Trophoblast cell (in vitro differentiated cells and primary cell): ENCODE results near the gene ABCA13.

Experiments used
- DNase-seq, 2 donors: peaks; one replicate each; pipeline ENCODE4 v3.0.0-alpha.2; 2016
- H2AFZ ChIP-seq: 2 replicates; pipeline ENCODE4 v1.6.1; 2013; ENCODE audit warnings: low read length, moderate library complexity, mild to moderate bottlenecking; ENCODE audit not compliant: insufficient read depth, poor library complexity
- H2AK5ac ChIP-seq: 2 replicates; pipeline ENCODE4 v1.6.1; 2013; ENCODE audit warnings: mild to moderate bottlenecking, low read length
- H2BK120ac ChIP-seq: 2 replicates; pipeline ENCODE4 v1.6.1; 2013; ENCODE audit warnings: low read length, mild to moderate bottlenecking, moderate library complexity; ENCODE audit not compliant: insufficient read depth, poor library complexity
- H2BK12ac ChIP-seq: 2 replicates; pipeline ENCODE4 v1.6.1; 2013; ENCODE audit warnings: mild to moderate bottlenecking, low read length, moderate library complexity
- H2BK5ac ChIP-seq: 2 replicates; pipeline ENCODE4 v1.6.1; 2013; ENCODE audit warnings: low read length, low read depth, moderate library complexity, mild to moderate bottlenecking; ENCODE audit not compliant: poor library complexity
- H3K14ac ChIP-seq: 2 replicates; pipeline ENCODE4 v1.6.1; 2013; ENCODE audit warnings: mild to moderate bottlenecking, low read length
- H3K18ac ChIP-seq: 2 replicates; pipeline ENCODE4 v1.6.1; 2013; ENCODE audit warnings: mild to moderate bottlenecking, low read length
- H3K23ac ChIP-seq: 2 replicates; pipeline ENCODE4 v1.6.1; 2013; ENCODE audit warnings: low read length
- H3K27ac ChIP-seq: 2 replicates; pipeline ENCODE4 v1.5.1; 2013; ENCODE audit warnings: low read depth, mild to moderate bottlenecking, inconsistent platforms, low read length, moderate library complexity
- H3K27me3 ChIP-seq: 2 replicates; pipeline ENCODE4 v1.6.1; 2013; ENCODE audit warnings: inconsistent platforms, mild to moderate bottlenecking, low read length, moderate library complexity; ENCODE audit not compliant: insufficient read depth
- H3K36me3 ChIP-seq, 2 experiments: 1 replicate in 1 of 2; 2 replicates in 1 of 2; pipeline ENCODE4 v1.6.1; 2013; ENCODE audit warnings: low read length in 2 of 2, mild to moderate bottlenecking in 2 of 2, moderate library complexity in 1 of 2; ENCODE audit not compliant: insufficient read depth in 2 of 2, control insufficient read depth in 1 of 2
- H3K4ac ChIP-seq: 2 replicates; pipeline ENCODE4 v1.6.1; 2013; ENCODE audit warnings: low read depth, mild to moderate bottlenecking, low read length, moderate library complexity
- H3K4me1 ChIP-seq, 2 experiments: 1 replicate in 1 of 2; 2 replicates in 1 of 2; pipeline ENCODE4 v1.6.1; 2013; ENCODE audit warnings: low read length in 2 of 2, mild to moderate bottlenecking in 2 of 2, moderate library complexity in 1 of 2; ENCODE audit not compliant: insufficient read depth in 2 of 2, control insufficient read depth in 1 of 2
- H3K4me2 ChIP-seq: 2 replicates; pipeline ENCODE4 v1.6.1; 2013; ENCODE audit warnings: inconsistent platforms, mild to moderate bottlenecking, low read length, moderate library complexity
- H3K4me3 ChIP-seq: 2 replicates; pipeline ENCODE4 v1.5.1; 2013; ENCODE audit warnings: mild to moderate bottlenecking, low read depth, low read length, inconsistent platforms
- H3K79me1 ChIP-seq: one replicate; pipeline ENCODE4 v1.6.1; 2013; ENCODE audit warnings: low read length
- H3K79me2 ChIP-seq: 2 replicates; pipeline ENCODE4 v1.6.1; 2013; ENCODE audit warnings: low read length, mild to moderate bottlenecking; ENCODE audit not compliant: control insufficient read depth, insufficient read depth, poor library complexity
- H3K9ac ChIP-seq: 2 replicates; pipeline ENCODE4 v1.6.1; 2013; ENCODE audit warnings: mild to moderate bottlenecking, low read length
- H3K9me3 ChIP-seq: 2 replicates; pipeline ENCODE4 v1.6.1; 2013; ENCODE audit warnings: low read depth, mild to moderate bottlenecking, control low read depth, inconsistent platforms, low read length; ENCODE audit not compliant: insufficient read depth
- H4K12ac ChIP-seq: 2 replicates; pipeline ENCODE4 v1.6.1; 2013; ENCODE audit warnings: low read depth, mild to moderate bottlenecking, low read length, moderate library complexity
- H4K8ac ChIP-seq: 2 replicates; pipeline ENCODE4 v1.6.1; 2013; ENCODE audit warnings: low read depth, mild to moderate bottlenecking, low read length, moderate library complexity
- H4K91ac ChIP-seq: one replicate; pipeline ENCODE4 v1.6.1; 2013; ENCODE audit warnings: low read depth, mild to moderate bottlenecking, low read length, moderate library complexity
- WGBS: extraction: QIAGEN DNeasy Blood & Tissue Kit; methylation state at CpG from one replicate; pipeline ENCODE4 v1.1.7; 2013; ENCODE audit warnings: missing lambda C conversion rate; ENCODE audit not compliant: insufficient read length, insufficient coverage; ENCODE audit errors: extremely low coverage; 5-methylcytosine and 5-hydroxymethylcytosine counted together

ABCA13 gene

GRCh38 chr7:48587475-48587874, 416.2 kb downstream of the ABCA13 start:
- no peak overlapping the region for H3K4me2 ChIP-seq
- H2AK5ac ChIP-seq = no peak overlapping the region
- H3K4me3 ChIP-seq = no peak overlapping the region
- H2BK5ac ChIP-seq = no peak overlapping the region
- H3K79me1 ChIP-seq = no peaks in the 10 kb centered on the region
- DNase-seq = no peak
- H3K36me3 ChIP-seq = no peaks in the 10 kb centered on the region
- H2AFZ ChIP-seq = no peak overlapping the region
- H4K91ac ChIP-seq = no peak overlapping the region
- no peaks in the 10 kb centered on the region for H3K79me2 ChIP-seq
- H3K4ac ChIP-seq = no peak overlapping the region
- H2BK120ac ChIP-seq = no peak overlapping the region
- H4K12ac ChIP-seq = no peak overlapping the region
- no peak overlapping the region for H3K14ac ChIP-seq
- no peaks in the 10 kb centered on the region for H3K4me1 ChIP-seq
- H2BK12ac ChIP-seq = no peak overlapping the region
- no peak overlapping the region for H3K23ac ChIP-seq
- H3K18ac ChIP-seq = no peak overlapping the region
- no peaks in the 10 kb centered on the region for H3K27me3 ChIP-seq
- no peaks in the 10 kb centered on the region for H3K9me3 ChIP-seq
- H3K9ac ChIP-seq = no peak overlapping the region
- no peak overlapping the region for H4K8ac ChIP-seq
- H3K27ac ChIP-seq = no peak overlapping the region

DNA sequence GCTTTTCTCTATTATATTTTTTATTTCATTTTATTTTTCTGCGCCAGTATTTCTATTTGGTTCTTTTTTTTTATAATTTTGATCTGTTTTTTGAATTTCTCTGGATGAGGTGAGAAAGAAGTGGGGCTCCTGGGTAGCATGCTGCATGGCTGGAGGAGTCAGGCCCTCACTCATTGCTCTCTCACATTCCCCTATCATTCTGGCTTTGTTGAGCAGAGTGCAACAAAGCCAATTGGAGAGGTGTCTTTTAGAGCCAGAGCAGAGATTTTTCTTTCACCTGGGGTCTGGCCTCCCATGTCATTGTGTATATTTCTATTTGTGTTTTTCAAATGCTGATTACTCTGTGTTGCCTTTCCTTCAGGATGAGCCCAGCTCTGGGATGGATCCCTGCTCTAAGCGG, 423.1 kb downstream of the ABCA13 start:
- Histone ChIP-seq H3K4me1 (no peaks in the 10 kb centered on the region), H3K79me1 (no peaks in the 10 kb centered on the region), H2AFZ (no peak overlapping the region), H2BK5ac (no peak overlapping the region), H3K23ac (no peak overlapping the region), H3K4ac (no peak overlapping the region), H2AK5ac (no peak overlapping the region), H4K91ac (no peak overlapping the region), H4K8ac (no peak overlapping the region), H3K4me3 (no peak overlapping the region), H3K4me2 (no peak overlapping the region), H3K18ac (no peak overlapping the region), H3K27ac (no peak overlapping the region), H3K27me3 (no peaks in the 10 kb centered on the region), H3K36me3 (no peaks in the 10 kb centered on the region), H4K12ac (no peak overlapping the region), H3K9me3 (peaks cover 2% of the 10 kb centered on the region), H2BK12ac (no peak overlapping the region), H3K79me2 (no peaks in the 10 kb centered on the region), H3K9ac (no peak overlapping the region), H2BK120ac (no peak overlapping the region), H3K14ac (no peak overlapping the region)
- no CpG with 5 or more reads among the region's 2 CpGs for WGBS
- DNase-seq = no peak

GRCh38 chr7:48595756-48596155, 424.5 kb downstream of the ABCA13 start:
- Histone ChIP-seq H2BK12ac (no peak overlapping the region), H3K79me2 (no peaks in the 10 kb centered on the region), H3K27ac (no peak overlapping the region), H3K14ac (no peak overlapping the region), H3K23ac (no peak overlapping the region), H4K91ac (no peak overlapping the region), H2BK120ac (no peak overlapping the region), H3K4ac (no peak overlapping the region), H3K4me1 (no peaks in the 10 kb centered on the region), H2AFZ (no peak overlapping the region), H2BK5ac (no peak overlapping the region), H3K4me2 (no peak overlapping the region), H3K18ac (no peak overlapping the region), H3K4me3 (no peak overlapping the region), H3K36me3 (no peaks in the 10 kb centered on the region), H3K9ac (no peak overlapping the region), H3K27me3 (no peaks in the 10 kb centered on the region), H3K9me3 (peaks cover 2% of the 10 kb centered on the region), H3K79me1 (no peaks in the 10 kb centered on the region), H4K12ac (no peak overlapping the region), H2AK5ac (no peak overlapping the region), H4K8ac (no peak overlapping the region)
- no peak for DNase-seq
- WGBS = no CpG with 5 or more reads among the region's 5 CpGs

DNA sequence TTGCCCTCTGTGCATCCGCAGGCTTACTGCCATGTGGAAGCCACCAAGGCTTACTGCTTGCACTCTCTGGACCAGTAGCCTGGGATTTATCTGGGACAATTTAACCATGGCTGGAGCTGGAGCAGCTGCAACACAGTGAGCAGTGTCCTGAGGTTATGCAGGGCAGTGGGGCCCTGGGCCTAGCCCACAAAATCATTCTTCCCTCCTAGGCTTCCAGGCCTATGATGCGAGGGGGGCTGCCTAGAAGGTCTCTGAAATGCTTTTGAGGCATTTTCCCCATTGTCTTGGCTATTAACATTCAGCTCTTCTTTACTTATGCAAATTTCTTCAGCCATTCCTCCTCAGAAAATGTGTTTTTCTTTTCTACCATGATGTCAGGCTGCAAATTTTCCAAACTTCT, 439.4 kb downstream of the ABCA13 start:
- H4K91ac ChIP-seq = no peak overlapping the region
- no peak overlapping the region for H3K4me2 ChIP-seq
- H3K79me1 ChIP-seq = no peaks in the 10 kb centered on the region
- no peak overlapping the region for H3K4me3 ChIP-seq
- no peak overlapping the region for H3K14ac ChIP-seq
- no peak overlapping the region for H2BK5ac ChIP-seq
- H3K79me2 ChIP-seq = no peaks in the 10 kb centered on the region
- no peak overlapping the region for H3K18ac ChIP-seq
- H3K23ac ChIP-seq = no peak overlapping the region
- no peak for DNase-seq
- H3K27ac ChIP-seq = no peak overlapping the region
- H2AFZ ChIP-seq = no peak overlapping the region
- no peak overlapping the region for H4K8ac ChIP-seq
- WGBS = no CpG with 5 or more reads among the region's 2 CpGs
- H2BK12ac ChIP-seq = no peak overlapping the region
- H3K4me1 ChIP-seq = no peaks in the 10 kb centered on the region
- no peak overlapping the region for H4K12ac ChIP-seq
- H3K9me3 ChIP-seq = no peaks in the 10 kb centered on the region
- H3K27me3 ChIP-seq = no peaks in the 10 kb centered on the region
- H2BK120ac ChIP-seq = no peak overlapping the region
- no peak overlapping the region for H2AK5ac ChIP-seq
- no peak overlapping the region for H3K9ac ChIP-seq
- H3K4ac ChIP-seq = no peak overlapping the region
- no peaks in the 10 kb centered on the region for H3K36me3 ChIP-seq
